PFSK-1 (cell line): ENCODE results near the gene MAP6.

ENCODE experiments used
- POLR2AphosphoS5 ChIP-seq: IDR thresholded peaks from 2 replicates; pipeline ENCODE4 v1.6.1; 2012; ENCODE audit warnings: low read depth, mild to moderate bottlenecking, control low read depth, low read length, moderate library complexity
- REST ChIP-seq, 2 experiments: IDR thresholded peaks; 2 replicates each; pipeline versions ENCODE4 v1.6.1 to v1.8.0; 2011 to 2012; ENCODE audit warnings: low read depth in 2 of 2, low read length in 2 of 2, control low read depth in 1 of 2, inconsistent platforms in 1 of 2, mild to moderate bottlenecking in 1 of 2, moderate library complexity in 1 of 2; ENCODE audit not compliant: insufficient read depth in 1 of 2
- SIN3A ChIP-seq: IDR thresholded peaks from 2 replicates; pipeline ENCODE4 v1.6.1; 2012; ENCODE audit warnings: mild to moderate bottlenecking, low read length, moderate library complexity, borderline replicate concordance; ENCODE audit not compliant: insufficient read depth
- TAF1 ChIP-seq: IDR thresholded peaks from 2 replicates; pipeline ENCODE4 v1.6.1; 2012; ENCODE audit warnings: low read length, control low read depth, borderline replicate concordance; ENCODE audit not compliant: insufficient read depth

GRCh38 chr11:75585293-75585670 lies 83.6 kb downstream of the MAP6 start:
- TF ChIP-seq REST (IDR thresholded peaks at IDR 0.05; ENCODE audit: insufficient read depth in 1 of 2, low read depth in 2 of 2, low read length in 2 of 2) (no peak), TAF1 (no peak), POLR2AphosphoS5 (no peak), SIN3A (no peak)
